Urothelium cell line (cell line): ENCODE results near the gene SPP2.

ENCODE experiments used
- DNase-seq: peaks from one replicate; pipeline ENCODE4 v3.0.0; 2011; ENCODE audit warnings: low spot score, mixed read lengths
- FAIRE-seq: peaks from 2 replicates; lab custom pipeline; 2011; peaks lifted over from hg19 to GRCh38; lab: Jason Lieb, UNC

Gene SPP2

GRCh38 chr2:234050455-234051135 is at the start of gene SPP2:
Gene SPP2 (plus strand): TSS chr2:234050702. CDS start chr2:234050787, 85 bp downstream.
- FAIRE-seq (no peak), DNase-seq (no peak)

GRCh38 chr2:234001380-234002160 is 48.9 kb upstream of the SPP2 start:
- DNase-seq (no peak), FAIRE-seq (no peak)

GRCh38 chr2:234002281-234002680 is 48.2 kb upstream of the SPP2 start:
- FAIRE-seq (no peak), DNase-seq (no peak)

GRCh38 chr2:234003972-234004617 is 46.4 kb upstream of the SPP2 start:
- FAIRE-seq = no peak
- DNase-seq = peak; percentile 89

- FAIRE-seq (no peak), DNase-seq (no peak)
Observed at GRCh38 chr2:234005126-234005525, 45.4 kb upstream of the SPP2 start.

- DNase-seq = no peak
- no peak for FAIRE-seq
Observed at GRCh38 chr2:234006501-234006900, 44.0 kb upstream of the SPP2 start.

GRCh38 chr2:234014427-234014826 is 36.1 kb upstream of the SPP2 start:
- no peak for FAIRE-seq
- no peak for DNase-seq

- FAIRE-seq = no peak
Observed at GRCh38 chr2:234015861-234016260, 34.6 kb upstream of the SPP2 start.

GRCh38 chr2:234019896-234020295 is 30.6 kb upstream of the SPP2 start:
- DNase-seq (no peak), FAIRE-seq (no peak)

More at GRCh38 chr2:234015861-234016260, 34.6 kb upstream of the SPP2 start:
- DNase-seq = no peak

GRCh38 chr2:234020332-234020731 is 30.2 kb upstream of the SPP2 start:
- no peak for FAIRE-seq
- no peak for DNase-seq

GRCh38 chr2:234022424-234022823 is 28.1 kb upstream of the SPP2 start:
- FAIRE-seq (no peak), DNase-seq (no peak)

GRCh38 chr2:234024304-234024703 is 26.2 kb upstream of the SPP2 start:
- FAIRE-seq (no peak), DNase-seq (no peak)

- DNase-seq = no peak
Observed at GRCh38 chr2:234025466-234025865, 25.0 kb upstream of the SPP2 start.

GRCh38 chr2:234025891-234026401 is 24.6 kb upstream of the SPP2 start:
- DNase-seq = peak; percentile 18
- FAIRE-seq = no peak

More at GRCh38 chr2:234025466-234025865, 25.0 kb upstream of the SPP2 start:
- no peak for FAIRE-seq

GRCh38 chr2:234026693-234027254 is 23.7 kb upstream of the SPP2 start:
- DNase-seq (no peak), FAIRE-seq (no peak)

- no peak for FAIRE-seq
- DNase-seq = no peak
Observed at GRCh38 chr2:234027641-234028040, 22.9 kb upstream of the SPP2 start.

GRCh38 chr2:234029150-234029733 is 21.3 kb upstream of the SPP2 start:
- FAIRE-seq (no peak), DNase-seq (no peak)

- no peak for DNase-seq
- FAIRE-seq = no peak
Observed at GRCh38 chr2:234031207-234031606, 19.3 kb upstream of the SPP2 start.

GRCh38 chr2:234032279-234032856 is 18.1 kb upstream of the SPP2 start:
- DNase-seq = peak; percentile 11
- FAIRE-seq = no peak

- no peak for FAIRE-seq
- DNase-seq = no peak
Observed at GRCh38 chr2:234033174-234033573, 17.3 kb upstream of the SPP2 start.
